Measurements from ENCODE around the gene PCBP4. TPM values are rescaled to one million over a fixed set of nuclear protein-coding genes. Genes with fewer than 3 reads are reported as not detected.

PCBP4 gene
- total RNA-seq (2021) = 28.7 to 31.6 TPM (median 30.6 TPM) in 3 replicates
- percentile 44 among the genes with signal in this experiment for Bru-seq, nascent RNA
- long read RNA-seq, experiment 1, transcript PCBP4-205 (14 exons, 2,147 nt) = minor isoform, 6 of 93 reads
- long read RNA-seq, experiment 1, transcript PCBP4-202 (13 exons, 2,015 nt) = major isoform, 42 of 93 reads
- long read RNA-seq, experiment 1, partial matches to known transcripts = 8 of 93 reads
- long read RNA-seq, experiment 1, other reads (novel, unspliced or antisense) = 37 of 93 reads
- long read RNA-seq, experiment 2, partial matches to known transcripts = 5 of 28 reads
- long read RNA-seq, experiment 2, other reads (novel, unspliced or antisense) = 22 of 28 reads
- long read RNA-seq, experiment 3, partial matches to known transcripts = 0 of 4 reads
- long read RNA-seq, experiment 3, other reads (novel, unspliced or antisense) = 4 of 4 reads

- TF ChIP-seq ZNF425 (CRISPR knock-in tag; conservative IDR thresholded peaks at IDR 0.05) (0 out of 2 replicates have a peak, but pooled peaks have one; percentile 55), E2F4 (CRISPR knock-in tag; IDR thresholded peaks at IDR 0.05; ENCODE audit: borderline replicate concordance, low read depth) (0 out of 2 replicates have a peak, but pooled peaks have one; percentile 31), ZBTB21 (CRISPR knock-in tag; IDR thresholded peaks at IDR 0.05; ENCODE audit: borderline replicate concordance) (peak; percentile 59; the same call in 1 of the 2 replicates), GTF2I (CRISPR knock-in tag; conservative IDR thresholded peaks at IDR 0.05) (no peak), ARID4B (CRISPR knock-in tag; IDR thresholded peaks at IDR 0.05; ENCODE audit: borderline replicate concordance) (0 out of 2 replicates have a peak, but pooled peaks have one; percentile 39), E2F5 (CRISPR knock-in tag; IDR thresholded peaks at IDR 0.05) (peak; percentile 59; the same call in 1 of the 2 replicates), FOXP1 (CRISPR knock-in tag; IDR thresholded peaks at IDR 0.05; ENCODE audit: borderline replicate concordance) (peak; percentile 75; the same call in 1 of the 2 replicates), CBFB (CRISPR knock-in tag; IDR thresholded peaks at IDR 0.05; ENCODE audit: low read depth) (0 out of 2 replicates have a peak, but pooled peaks have one; percentile 64), TP53 (CRISPR knock-in tag; IDR thresholded peaks at IDR 0.05) (peak; percentile 75; the same call in 1 of the 2 replicates), HMGXB4 (CRISPR knock-in tag; IDR thresholded peaks at IDR 0.05) (0 out of 2 replicates have a peak, but pooled peaks have one; percentile 39), GABPB1 (CRISPR knock-in tag; IDR thresholded peaks at IDR 0.05) (no peak), ZNF532 (CRISPR knock-in tag; IDR thresholded peaks at IDR 0.05; ENCODE audit: borderline replicate concordance) (peak; percentile 29; the same call in 1 of the 2 replicates), MAX (CRISPR knock-in tag; IDR thresholded peaks at IDR 0.05) (peak; percentile 9; the same call in 1 of the 2 replicates), USF2 (CRISPR knock-in tag; IDR thresholded peaks at IDR 0.05) (no peak), FOXK1 (CRISPR knock-in tag; IDR thresholded peaks at IDR 0.05) (0 out of 2 replicates have a peak, but pooled peaks have one; percentile 36)
- Mint-ChIP-seq H3K4me1 (peaks cover 49% of the 10 kb centered on the region), H3K27me3 (ENCODE audit: low read depth) (peaks cover 22% of the 10 kb centered on the region), H3K9me3 (no peaks in the 10 kb centered on the region), H3K27ac (no peak within 1 kb of the TSS; the same call in 1 of the 2 replicates), H3K36me3 (no peaks in the 10 kb centered on the region), H3K4me3 (peak within 1 kb of the TSS; percentile 81)
- CTCF ChIA-PET = interaction anchor here (1.0 to 6.3 kb wide), 6 partner anchors 15 to 148 kb away, joined by 3 to 43 read pairs (median 10); partner anchors contain the start of genes ACY1, PARP3 and RRP9
- POLR2A ChIA-PET = interaction anchor here (0.7 to 3.7 kb wide), 9 partner anchors 10 to 1613 kb away, joined by 4 to 23 read pairs (median 5); partner anchors contain the start of genes ACY1, GPR62, PARP3 and RRP9
- DNase-seq (ENCODE audit: low spot score) = peak; percentile 69
- peak; percentile 40 for ATAC-seq
Measured at GRCh38 chr3:51967384-51968169, at the start of gene PCBP4. Gene PCBP4 (minus strand): TSS chr3:51967454. CDS start chr3:51961240, 6,214 bp downstream.
